ENCODE data around the gene NOTCH4. TPM values are rescaled to one million over a fixed set of nuclear protein-coding genes. Genes with fewer than 3 reads are reported as not detected.
A peak's percentile ranks its signal among the peaks of the same experiment; 100 is the strongest.

Gene NOTCH4
- total and polyA plus RNA-seq, 2 experiments from 2014 or later = 2.7 to 2.8 TPM

DNA sequence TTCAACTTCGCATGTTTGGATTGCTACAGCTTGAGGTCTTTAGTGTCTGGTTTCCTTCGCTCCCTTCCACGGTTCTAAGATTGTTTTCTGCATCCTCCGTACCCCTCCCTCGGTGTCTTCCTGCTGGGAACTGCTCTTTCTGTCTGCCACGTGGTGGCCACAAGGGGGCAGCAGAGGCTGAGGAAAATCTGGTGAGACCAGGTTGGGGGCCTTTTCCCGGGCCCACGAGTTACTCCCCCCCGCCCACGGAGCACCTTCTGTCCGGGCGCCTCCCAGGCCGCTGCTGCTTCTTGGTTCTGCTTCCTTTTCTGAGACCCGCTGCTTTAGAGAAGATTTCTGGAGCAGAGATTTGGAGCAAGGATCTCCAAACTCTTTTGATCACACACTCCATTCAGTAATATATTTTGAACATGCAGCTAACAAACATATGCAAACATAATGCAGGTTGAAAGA is 21.1 kb upstream of the NOTCH4 start:
- H3K9me2 ChIP-seq (ENCODE audit: insufficient read depth) = no peaks in the 10 kb centered on the region
- no peaks in the 10 kb centered on the region for H3K79me2 ChIP-seq (replicated peaks; ENCODE audit: insufficient read depth)
- H3K27me3 ChIP-seq (ENCODE audit: insufficient read depth) = no peaks in the 10 kb centered on the region
- H3K4me2 ChIP-seq = peak overlapping the region; percentile 68
- DNase-seq (ENCODE audit: low spot score) (peak; percentile 89), ATAC-seq (peak; percentile 93)
- no peaks in the 10 kb centered on the region for H4K20me1 ChIP-seq (replicated peaks; ENCODE audit: insufficient read depth)
- H3K36me3 ChIP-seq (ENCODE audit: insufficient read depth) = 0 out of 2 replicates have a peak, but pooled peaks cover 4% of the 10 kb centered on the region
- Mint-ChIP-seq H3K4me1 (peaks cover 5% of the 10 kb centered on the region; the same call in 2 of the 3 replicates), H3K27me3 (ENCODE audit: insufficient read depth, low read depth, poor library complexity) (peaks cover 5% of the 10 kb centered on the region), H3K9me3 (peaks cover 19% of the 10 kb centered on the region), H3K27ac (no peak overlapping the region), H3K4me3 (peak overlapping the region; percentile 33; the same call in 2 of the 3 replicates), H3K36me3 (ENCODE audit: low read depth) (no peaks in the 10 kb centered on the region; the same call in 2 of the 3 replicates)
- H3K4me3 ChIP-seq = peak overlapping the region; percentile 39
- no peaks in the 10 kb centered on the region for H3K4me1 ChIP-seq (ENCODE audit: insufficient read depth)
- no peaks in the 10 kb centered on the region for H3F3A ChIP-seq (replicated peaks; ENCODE audit: low read depth)
- no peak overlapping the region for H3K27ac ChIP-seq (ENCODE audit: low read depth)
- TF ChIP-seq, protein P1, sequence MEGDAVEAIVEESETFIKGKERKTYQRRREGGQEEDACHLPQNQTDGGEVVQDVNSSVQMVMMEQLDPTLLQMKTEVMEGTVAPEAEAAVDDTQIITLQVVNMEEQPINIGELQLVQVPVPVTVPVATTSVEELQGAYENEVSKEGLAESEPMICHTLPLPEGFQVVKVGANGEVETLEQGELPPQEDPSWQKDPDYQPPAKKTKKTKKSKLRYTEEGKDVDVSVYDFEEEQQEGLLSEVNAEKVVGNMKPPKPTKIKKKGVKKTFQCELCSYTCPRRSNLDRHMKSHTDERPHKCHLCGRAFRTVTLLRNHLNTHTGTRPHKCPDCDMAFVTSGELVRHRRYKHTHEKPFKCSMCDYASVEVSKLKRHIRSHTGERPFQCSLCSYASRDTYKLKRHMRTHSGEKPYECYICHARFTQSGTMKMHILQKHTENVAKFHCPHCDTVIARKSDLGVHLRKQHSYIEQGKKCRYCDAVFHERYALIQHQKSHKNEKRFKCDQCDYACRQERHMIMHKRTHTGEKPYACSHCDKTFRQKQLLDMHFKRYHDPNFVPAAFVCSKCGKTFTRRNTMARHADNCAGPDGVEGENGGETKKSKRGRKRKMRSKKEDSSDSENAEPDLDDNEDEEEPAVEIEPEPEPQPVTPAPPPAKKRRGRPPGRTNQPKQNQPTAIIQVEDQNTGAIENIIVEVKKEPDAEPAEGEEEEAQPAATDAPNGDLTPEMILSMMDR (conservative IDR thresholded peaks at IDR 0.05; ENCODE audit: low read depth in 2 of 2) = peak; percentile 88 to 98
- no peak for TF ChIP-seq POLR2AphosphoS5 (IDR thresholded peaks at IDR 0.05; ENCODE audit: low read depth)
- peak overlapping the region; percentile 49 for H2AFZ ChIP-seq

DNA sequence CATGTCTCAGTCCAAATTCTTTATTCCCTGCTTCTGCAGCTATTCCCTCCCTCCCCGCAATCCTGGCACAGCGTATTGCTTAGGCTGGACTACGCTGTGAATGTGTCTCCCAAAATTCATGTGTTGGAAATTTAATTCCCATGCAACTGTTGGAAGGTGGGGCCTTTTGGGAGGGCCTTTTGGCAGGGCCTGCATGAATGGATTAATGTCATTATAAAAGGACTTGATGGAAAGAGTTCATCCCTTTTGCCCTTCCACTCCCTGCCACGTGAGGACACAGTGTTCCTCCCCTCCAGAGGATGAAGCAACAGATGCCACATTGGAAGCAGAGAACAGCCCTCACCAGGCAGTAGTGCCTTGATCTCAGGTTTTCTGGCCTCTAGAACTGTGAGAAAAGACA is 20.4 kb upstream of the NOTCH4 start:
- Histone ChIP-seq H3F3A (replicated peaks; ENCODE audit: low read depth) (no peaks in the 10 kb centered on the region), H4K20me1 (replicated peaks; ENCODE audit: insufficient read depth) (no peaks in the 10 kb centered on the region), H3K4me2 (no peak overlapping the region), H3K27me3 (ENCODE audit: insufficient read depth) (no peaks in the 10 kb centered on the region), H3K4me3 (no peak overlapping the region), H3K4me1 (ENCODE audit: insufficient read depth) (no peaks in the 10 kb centered on the region), H2AFZ (0 out of 2 replicates have a peak overlapping the region, but pooled peaks have one; percentile 23), H3K79me2 (replicated peaks; ENCODE audit: insufficient read depth) (no peaks in the 10 kb centered on the region), H3K27ac (ENCODE audit: low read depth) (no peak overlapping the region), H3K9me2 (ENCODE audit: insufficient read depth) (no peaks in the 10 kb centered on the region), H3K36me3 (ENCODE audit: insufficient read depth) (no peaks in the 10 kb centered on the region)
- H3K27ac Mint-ChIP-seq = no peak overlapping the region
- no peaks in the 10 kb centered on the region for H3K36me3 Mint-ChIP-seq (ENCODE audit: low read depth)
- peaks cover 5% of the 10 kb centered on the region; the same call in 2 of the 3 replicates for H3K4me1 Mint-ChIP-seq
- ATAC-seq (peak; percentile 14; the same call in 2 of the 3 replicates), DNase-seq (ENCODE audit: low spot score) (no peak)
- peaks cover 12% of the 10 kb centered on the region for H3K9me3 Mint-ChIP-seq
- H3K4me3 Mint-ChIP-seq = no peak overlapping the region
- peaks cover 5% of the 10 kb centered on the region for H3K27me3 Mint-ChIP-seq (ENCODE audit: insufficient read depth, low read depth, poor library complexity)
- no peak for TF ChIP-seq STAT1 (IDR thresholded peaks at IDR 0.05; ENCODE audit: unreplicated experiment)
- TF ChIP-seq, protein P2, sequence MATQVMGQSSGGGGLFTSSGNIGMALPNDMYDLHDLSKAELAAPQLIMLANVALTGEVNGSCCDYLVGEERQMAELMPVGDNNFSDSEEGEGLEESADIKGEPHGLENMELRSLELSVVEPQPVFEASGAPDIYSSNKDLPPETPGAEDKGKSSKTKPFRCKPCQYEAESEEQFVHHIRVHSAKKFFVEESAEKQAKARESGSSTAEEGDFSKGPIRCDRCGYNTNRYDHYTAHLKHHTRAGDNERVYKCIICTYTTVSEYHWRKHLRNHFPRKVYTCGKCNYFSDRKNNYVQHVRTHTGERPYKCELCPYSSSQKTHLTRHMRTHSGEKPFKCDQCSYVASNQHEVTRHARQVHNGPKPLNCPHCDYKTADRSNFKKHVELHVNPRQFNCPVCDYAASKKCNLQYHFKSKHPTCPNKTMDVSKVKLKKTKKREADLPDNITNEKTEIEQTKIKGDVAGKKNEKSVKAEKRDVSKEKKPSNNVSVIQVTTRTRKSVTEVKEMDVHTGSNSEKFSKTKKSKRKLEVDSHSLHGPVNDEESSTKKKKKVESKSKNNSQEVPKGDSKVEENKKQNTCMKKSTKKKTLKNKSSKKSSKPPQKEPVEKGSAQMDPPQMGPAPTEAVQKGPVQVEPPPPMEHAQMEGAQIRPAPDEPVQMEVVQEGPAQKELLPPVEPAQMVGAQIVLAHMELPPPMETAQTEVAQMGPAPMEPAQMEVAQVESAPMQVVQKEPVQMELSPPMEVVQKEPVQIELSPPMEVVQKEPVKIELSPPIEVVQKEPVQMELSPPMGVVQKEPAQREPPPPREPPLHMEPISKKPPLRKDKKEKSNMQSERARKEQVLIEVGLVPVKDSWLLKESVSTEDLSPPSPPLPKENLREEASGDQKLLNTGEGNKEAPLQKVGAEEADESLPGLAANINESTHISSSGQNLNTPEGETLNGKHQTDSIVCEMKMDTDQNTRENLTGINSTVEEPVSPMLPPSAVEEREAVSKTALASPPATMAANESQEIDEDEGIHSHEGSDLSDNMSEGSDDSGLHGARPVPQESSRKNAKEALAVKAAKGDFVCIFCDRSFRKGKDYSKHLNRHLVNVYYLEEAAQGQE (IDR thresholded peaks at IDR 0.05; ENCODE audit: unreplicated experiment) = no peak
- no peak for TF ChIP-seq CREB1 (CRISPR knock-in tag; IDR thresholded peaks at IDR 0.05; ENCODE audit: low read depth)
- TF ChIP-seq, protein P3, sequence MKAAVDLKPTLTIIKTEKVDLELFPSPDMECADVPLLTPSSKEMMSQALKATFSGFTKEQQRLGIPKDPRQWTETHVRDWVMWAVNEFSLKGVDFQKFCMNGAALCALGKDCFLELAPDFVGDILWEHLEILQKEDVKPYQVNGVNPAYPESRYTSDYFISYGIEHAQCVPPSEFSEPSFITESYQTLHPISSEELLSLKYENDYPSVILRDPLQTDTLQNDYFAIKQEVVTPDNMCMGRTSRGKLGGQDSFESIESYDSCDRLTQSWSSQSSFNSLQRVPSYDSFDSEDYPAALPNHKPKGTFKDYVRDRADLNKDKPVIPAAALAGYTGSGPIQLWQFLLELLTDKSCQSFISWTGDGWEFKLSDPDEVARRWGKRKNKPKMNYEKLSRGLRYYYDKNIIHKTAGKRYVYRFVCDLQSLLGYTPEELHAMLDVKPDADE (IDR thresholded peaks at IDR 0.05) = no peak
- TF ChIP-seq, protein P4, sequence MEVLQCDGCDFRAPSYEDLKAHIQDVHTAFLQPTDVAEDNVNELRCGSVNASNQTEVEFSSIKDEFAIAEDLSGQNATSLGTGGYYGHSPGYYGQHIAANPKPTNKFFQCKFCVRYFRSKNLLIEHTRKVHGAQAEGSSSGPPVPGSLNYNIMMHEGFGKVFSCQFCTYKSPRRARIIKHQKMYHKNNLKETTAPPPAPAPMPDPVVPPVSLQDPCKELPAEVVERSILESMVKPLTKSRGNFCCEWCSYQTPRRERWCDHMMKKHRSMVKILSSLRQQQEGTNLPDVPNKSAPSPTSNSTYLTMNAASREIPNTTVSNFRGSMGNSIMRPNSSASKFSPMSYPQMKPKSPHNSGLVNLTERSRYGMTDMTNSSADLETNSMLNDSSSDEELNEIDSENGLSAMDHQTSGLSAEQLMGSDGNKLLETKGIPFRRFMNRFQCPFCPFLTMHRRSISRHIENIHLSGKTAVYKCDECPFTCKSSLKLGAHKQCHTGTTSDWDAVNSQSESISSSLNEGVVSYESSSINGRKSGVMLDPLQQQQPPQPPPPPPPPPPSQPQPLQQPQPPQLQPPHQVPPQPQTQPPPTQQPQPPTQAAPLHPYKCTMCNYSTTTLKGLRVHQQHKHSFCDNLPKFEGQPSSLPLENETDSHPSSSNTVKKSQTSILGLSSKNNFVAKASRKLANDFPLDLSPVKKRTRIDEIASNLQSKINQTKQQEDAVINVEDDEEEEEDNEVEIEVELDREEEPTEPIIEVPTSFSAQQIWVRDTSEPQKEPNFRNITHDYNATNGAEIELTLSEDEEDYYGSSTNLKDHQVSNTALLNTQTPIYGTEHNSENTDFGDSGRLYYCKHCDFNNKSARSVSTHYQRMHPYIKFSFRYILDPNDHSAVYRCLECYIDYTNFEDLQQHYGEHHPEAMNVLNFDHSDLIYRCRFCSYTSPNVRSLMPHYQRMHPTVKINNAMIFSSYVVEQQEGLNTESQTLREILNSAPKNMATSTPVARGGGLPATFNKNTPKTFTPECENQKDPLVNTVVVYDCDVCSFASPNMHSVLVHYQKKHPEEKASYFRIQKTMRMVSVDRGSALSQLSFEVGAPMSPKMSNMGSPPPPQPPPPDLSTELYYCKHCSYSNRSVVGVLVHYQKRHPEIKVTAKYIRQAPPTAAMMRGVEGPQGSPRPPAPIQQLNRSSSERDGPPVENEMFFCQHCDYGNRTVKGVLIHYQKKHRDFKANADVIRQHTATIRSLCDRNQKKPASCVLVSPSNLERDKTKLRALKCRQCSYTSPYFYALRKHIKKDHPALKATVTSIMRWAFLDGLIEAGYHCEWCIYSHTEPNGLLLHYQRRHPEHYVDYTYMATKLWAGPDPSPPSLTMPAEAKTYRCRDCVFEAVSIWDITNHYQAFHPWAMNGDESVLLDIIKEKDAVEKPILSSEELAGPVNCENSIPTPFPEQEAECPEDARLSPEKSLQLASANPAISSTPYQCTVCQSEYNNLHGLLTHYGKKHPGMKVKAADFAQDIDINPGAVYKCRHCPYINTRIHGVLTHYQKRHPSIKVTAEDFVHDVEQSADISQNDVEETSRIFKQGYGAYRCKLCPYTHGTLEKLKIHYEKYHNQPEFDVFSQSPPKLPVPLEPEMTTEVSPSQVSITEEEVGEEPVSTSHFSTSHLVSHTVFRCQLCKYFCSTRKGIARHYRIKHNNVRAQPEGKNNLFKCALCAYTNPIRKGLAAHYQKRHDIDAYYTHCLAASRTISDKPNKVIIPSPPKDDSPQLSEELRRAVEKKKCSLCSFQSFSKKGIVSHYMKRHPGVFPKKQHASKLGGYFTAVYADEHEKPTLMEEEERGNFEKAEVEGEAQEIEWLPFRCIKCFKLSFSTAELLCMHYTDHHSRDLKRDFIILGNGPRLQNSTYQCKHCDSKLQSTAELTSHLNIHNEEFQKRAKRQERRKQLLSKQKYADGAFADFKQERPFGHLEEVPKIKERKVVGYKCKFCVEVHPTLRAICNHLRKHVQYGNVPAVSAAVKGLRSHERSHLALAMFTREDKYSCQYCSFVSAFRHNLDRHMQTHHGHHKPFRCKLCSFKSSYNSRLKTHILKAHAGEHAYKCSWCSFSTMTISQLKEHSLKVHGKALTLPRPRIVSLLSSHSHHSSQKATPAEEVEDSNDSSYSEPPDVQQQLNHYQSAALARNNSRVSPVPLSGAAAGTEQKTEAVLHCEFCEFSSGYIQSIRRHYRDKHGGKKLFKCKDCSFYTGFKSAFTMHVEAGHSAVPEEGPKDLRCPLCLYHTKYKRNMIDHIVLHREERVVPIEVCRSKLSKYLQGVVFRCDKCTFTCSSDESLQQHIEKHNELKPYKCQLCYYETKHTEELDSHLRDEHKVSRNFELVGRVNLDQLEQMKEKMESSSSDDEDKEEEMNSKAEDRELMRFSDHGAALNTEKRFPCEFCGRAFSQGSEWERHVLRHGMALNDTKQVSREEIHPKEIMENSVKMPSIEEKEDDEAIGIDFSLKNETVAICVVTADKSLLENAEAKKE (CRISPR knock-in tag; IDR thresholded peaks at IDR 0.05) = no peak
- TF ChIP-seq POLR2AphosphoS5 (IDR thresholded peaks at IDR 0.05; ENCODE audit: low read depth) = no peak
- no peak for TF ChIP-seq NANOG (IDR thresholded peaks at IDR 0.05; ENCODE audit: borderline replicate concordance)
- no peak for TF ChIP-seq EZH2 (IDR thresholded peaks at IDR 0.05; ENCODE audit: low read depth, unreplicated experiment)

All from GM23338 (cell line).